Activated naive CD4-positive, alpha-beta T cell treated with anti-CD3 and anti-CD28 coated beads, Interleukin-2, amount 10 ng/mL, durations not matched to agents 7 days and 5 days (primary cell): ENCODE results near the gene ABCA7.

Source experiments
- CTCF ChIA-PET: fragments of 350-600 bp; sonication (Branson Sonifier 250); formaldehyde crosslinking; loops from one replicate; lab custom pipeline; 2021; ENCODE audit warnings: antibody characterized with exemption; lab: Charles Lee
- DNase-seq: peaks from one replicate; pipeline ENCODE4 v3.0.0-alpha.2; 2020
- H3K27ac Mint-ChIP-seq: one replicate; pipeline ENCODE4 v1.8.0; 2021; ENCODE audit warnings: mild to moderate bottlenecking, moderate library complexity, mixed read lengths
- H3K27me3 Mint-ChIP-seq: one replicate; pipeline ENCODE4 v1.8.0; 2021; ENCODE audit warnings: mild to moderate bottlenecking, mixed read lengths
- H3K36me3 Mint-ChIP-seq: one replicate; pipeline ENCODE4 v1.8.0; 2021; ENCODE audit warnings: mixed read lengths
- H3K4me1 Mint-ChIP-seq: one replicate; pipeline ENCODE4 v1.8.0; 2021; ENCODE audit warnings: mixed read lengths
- H3K4me3 Mint-ChIP-seq: one replicate; pipeline ENCODE4 v1.8.0; 2021; ENCODE audit warnings: mild to moderate bottlenecking, moderate library complexity, mixed read lengths
- H3K9me3 Mint-ChIP-seq: one replicate; pipeline ENCODE4 v1.8.0; 2021; ENCODE audit warnings: mixed read lengths

ABCA7 gene

GRCh38 chr19:1066748-1067340 lies 26.9 kb downstream of the ABCA7 start, which contains the start of gene ARHGAP45:
ARHGAP45 (plus strand) TSS chr19:1067167; CDS start chr19:1067406, 239 bp downstream.
- peak; percentile 91 for DNase-seq
- Mint-ChIP-seq H3K4me1 (peaks cover 58% of the 10 kb centered on the region), H3K27ac (peak within 1 kb of the TSS; percentile 95), H3K27me3 (no peaks in the 10 kb centered on the region), H3K36me3 (peaks cover 31% of the 10 kb centered on the region), H3K4me3 (peak within 1 kb of the TSS; percentile 86), H3K9me3 (peaks cover 3% of the 10 kb centered on the region)
- CTCF ChIA-PET, result interaction anchor here (1.1 to 3.2 kb wide), 4 partner anchors 10 to 126 kb away, joined by 3 to 13 read pairs (median 4); no protein-coding TSS in a partner anchor

- H3K36me3 Mint-ChIP-seq, result peaks cover 35% of the 10 kb centered on the region
- no peak for DNase-seq
- CTCF ChIA-PET, result interaction anchor here (0.6 to 3.2 kb wide), 7 partner anchors 9 to 297 kb away, joined by 3 to 13 read pairs (median 3); no protein-coding TSS in a partner anchor
- peak overlapping the region; percentile 95 for H3K27ac Mint-ChIP-seq
- H3K9me3 Mint-ChIP-seq, result peaks cover 3% of the 10 kb centered on the region
- H3K27me3 Mint-ChIP-seq, result no peaks in the 10 kb centered on the region
- peak overlapping the region; percentile 86 for H3K4me3 Mint-ChIP-seq
- peaks cover 64% of the 10 kb centered on the region for H3K4me1 Mint-ChIP-seq
Observed at GRCh38 chr19:1067341-1067957, 27.5 kb downstream of the ABCA7 start.

- H3K9me3 Mint-ChIP-seq, result peaks cover under 1% of the 10 kb centered on the region
- no peaks in the 10 kb centered on the region for H3K27me3 Mint-ChIP-seq
- CTCF ChIA-PET, result interaction anchor here (0.6 to 3.2 kb wide), 7 partner anchors 8 to 297 kb away, joined by 3 to 13 read pairs (median 3); no protein-coding TSS in a partner anchor
- peak overlapping the region; percentile 86 for H3K4me3 Mint-ChIP-seq
- H3K36me3 Mint-ChIP-seq, result peaks cover 40% of the 10 kb centered on the region
- DNase-seq, result peak; percentile 88
- peaks cover 69% of the 10 kb centered on the region for H3K4me1 Mint-ChIP-seq
- H3K27ac Mint-ChIP-seq, result peak overlapping the region; percentile 95
Observed at GRCh38 chr19:1068009-1069001, 28.4 kb downstream of the ABCA7 start.

- CTCF ChIA-PET, result no interaction called here
- Mint-ChIP-seq H3K36me3 (peaks cover 40% of the 10 kb centered on the region), H3K9me3 (no peaks in the 10 kb centered on the region), H3K27me3 (no peaks in the 10 kb centered on the region), H3K4me3 (peak overlapping the region; percentile 86), H3K27ac (peak overlapping the region; percentile 93), H3K4me1 (peaks cover 68% of the 10 kb centered on the region)
- DNase-seq, result peak; percentile 88
Observed at GRCh38 chr19:1069009-1069779, 29.3 kb downstream of the ABCA7 start.

- CTCF ChIA-PET, result interaction anchor here (0.9 kb wide), 1 partner anchor 8 kb away, joined by 4 read pairs; no protein-coding TSS in a partner anchor
- peak overlapping the region; percentile 86 for H3K4me3 Mint-ChIP-seq
- H3K27ac Mint-ChIP-seq, result peak overlapping the region; percentile 93
- H3K4me1 Mint-ChIP-seq, result peaks cover 61% of the 10 kb centered on the region
- H3K27me3 Mint-ChIP-seq, result no peaks in the 10 kb centered on the region
- H3K9me3 Mint-ChIP-seq, result no peaks in the 10 kb centered on the region
- DNase-seq, result no peak
- peaks cover 41% of the 10 kb centered on the region for H3K36me3 Mint-ChIP-seq
Observed at GRCh38 chr19:1070576-1070930, 30.6 kb downstream of the ABCA7 start.

GRCh38 chr19:1070931-1071791 lies 31.3 kb downstream of the ABCA7 start:
- no peaks in the 10 kb centered on the region for H3K27me3 Mint-ChIP-seq
- peaks cover 47% of the 10 kb centered on the region for H3K36me3 Mint-ChIP-seq
- no peaks in the 10 kb centered on the region for H3K9me3 Mint-ChIP-seq
- H3K4me1 Mint-ChIP-seq, result peaks cover 61% of the 10 kb centered on the region
- no peak for DNase-seq
- peak overlapping the region; percentile 73 for H3K4me3 Mint-ChIP-seq
- CTCF ChIA-PET, result no interaction called here
- peak overlapping the region; percentile 86 for H3K27ac Mint-ChIP-seq

GRCh38 chr19:1072371-1073015 lies 32.6 kb downstream of the ABCA7 start:
- no peaks in the 10 kb centered on the region for H3K27me3 Mint-ChIP-seq
- H3K4me1 Mint-ChIP-seq, result peaks cover 66% of the 10 kb centered on the region
- no peak for DNase-seq
- H3K9me3 Mint-ChIP-seq, result no peaks in the 10 kb centered on the region
- H3K36me3 Mint-ChIP-seq, result peaks cover 55% of the 10 kb centered on the region
- peak overlapping the region; percentile 73 for H3K4me3 Mint-ChIP-seq
- CTCF ChIA-PET, result interaction anchor here (0.6 kb wide), 1 partner anchor 35 kb away, joined by 4 read pairs; no protein-coding TSS in a partner anchor
- H3K27ac Mint-ChIP-seq, result peak overlapping the region; percentile 86

GRCh38 chr19:1073063-1073955 lies 33.4 kb downstream of the ABCA7 start:
- Mint-ChIP-seq H3K27me3 (no peaks in the 10 kb centered on the region), H3K9me3 (no peaks in the 10 kb centered on the region), H3K36me3 (peaks cover 58% of the 10 kb centered on the region), H3K4me1 (peaks cover 66% of the 10 kb centered on the region), H3K27ac (peak overlapping the region; percentile 86), H3K4me3 (peak overlapping the region; percentile 65)
- CTCF ChIA-PET, result interaction anchor here (1.0 kb wide), 1 partner anchor 171 kb away, joined by 3 read pairs; no protein-coding TSS in a partner anchor
- peak; percentile 40 for DNase-seq

GRCh38 chr19:1073956-1074517 lies 34.1 kb downstream of the ABCA7 start:
- DNase-seq, result no peak
- Mint-ChIP-seq H3K4me3 (peak overlapping the region; percentile 65), H3K36me3 (peaks cover 53% of the 10 kb centered on the region), H3K27ac (peak overlapping the region; percentile 80), H3K4me1 (peaks cover 60% of the 10 kb centered on the region), H3K9me3 (no peaks in the 10 kb centered on the region), H3K27me3 (no peaks in the 10 kb centered on the region)
- CTCF ChIA-PET, result interaction anchor here (1.0 kb wide), 1 partner anchor 170 kb away, joined by 3 read pairs; no protein-coding TSS in a partner anchor

- peak; percentile 92 for DNase-seq
- peak overlapping the region; percentile 97 for H3K27ac Mint-ChIP-seq
- H3K4me1 Mint-ChIP-seq, result peaks cover 62% of the 10 kb centered on the region
- peak overlapping the region; percentile 89 for H3K4me3 Mint-ChIP-seq
- peaks cover 3% of the 10 kb centered on the region for H3K27me3 Mint-ChIP-seq
- CTCF ChIA-PET, result interaction anchor here (1.0 to 2.1 kb wide), 2 partner anchors 10 to 170 kb away, joined by 3 to 10 read pairs; no protein-coding TSS in a partner anchor
- H3K9me3 Mint-ChIP-seq, result no peaks in the 10 kb centered on the region
- H3K36me3 Mint-ChIP-seq, result peaks cover 51% of the 10 kb centered on the region
Observed at GRCh38 chr19:1074544-1075283, 34.8 kb downstream of the ABCA7 start.
